HG03066 (cell line): ENCODE measurements around the gene SYNJ2.

Experiments
- ATAC-seq: cut with Tn5 transposase; IDR thresholded peaks from one replicate; pipeline ENCODE4 v1.9.1; 2021; ENCODE audit warnings: low read depth; ENCODE audit not compliant: unreplicated experiment

SYNJ2 gene

GRCh38 chr6:158103228-158103627 is 121.6 kb downstream of the SYNJ2 start:
- ATAC-seq, result no peak

DNA sequence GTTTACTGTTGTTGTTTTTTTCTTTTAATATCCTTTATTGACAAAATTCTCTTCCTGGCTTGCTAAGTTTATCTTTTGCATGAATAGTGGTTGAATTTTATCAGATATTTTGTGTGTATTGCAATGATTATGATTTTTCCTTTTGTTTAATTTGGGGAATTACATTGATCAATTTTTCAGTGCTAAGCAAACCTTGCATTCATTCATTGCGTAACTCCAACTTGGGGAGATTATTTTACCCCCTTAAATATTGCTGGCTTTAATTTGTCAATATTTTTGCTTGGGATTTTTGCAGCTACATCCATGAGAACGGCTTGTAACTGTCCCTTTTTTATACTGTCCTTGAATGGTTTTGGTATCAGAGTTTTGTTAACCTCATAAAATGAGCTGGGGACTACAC is 123.0 kb downstream of the SYNJ2 start:
- ATAC-seq, result no peak

GRCh38 chr6:158109748-158110147 is 128.1 kb downstream of the SYNJ2 start:
- no peak for ATAC-seq

DNA sequence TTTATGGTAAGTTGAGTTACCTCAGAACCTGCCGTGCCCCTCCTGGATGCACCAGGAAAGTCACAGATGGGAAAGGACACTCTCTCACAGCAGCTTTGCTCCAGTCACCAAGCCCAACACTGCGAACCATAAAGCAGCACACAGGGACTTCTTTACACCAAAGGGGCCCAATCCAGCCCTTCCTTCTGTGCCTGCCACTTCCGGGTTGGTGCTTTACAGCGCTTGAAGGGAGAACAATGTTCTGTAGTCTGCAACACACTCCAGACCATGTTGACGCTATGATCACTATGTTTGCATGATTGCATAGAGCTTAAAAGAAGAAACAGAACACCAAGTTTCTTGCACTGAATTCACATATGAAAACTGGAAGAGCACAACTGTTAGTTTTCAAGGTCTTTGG is 129.3 kb downstream of the SYNJ2 start:
- ATAC-seq, result no peak

DNA sequence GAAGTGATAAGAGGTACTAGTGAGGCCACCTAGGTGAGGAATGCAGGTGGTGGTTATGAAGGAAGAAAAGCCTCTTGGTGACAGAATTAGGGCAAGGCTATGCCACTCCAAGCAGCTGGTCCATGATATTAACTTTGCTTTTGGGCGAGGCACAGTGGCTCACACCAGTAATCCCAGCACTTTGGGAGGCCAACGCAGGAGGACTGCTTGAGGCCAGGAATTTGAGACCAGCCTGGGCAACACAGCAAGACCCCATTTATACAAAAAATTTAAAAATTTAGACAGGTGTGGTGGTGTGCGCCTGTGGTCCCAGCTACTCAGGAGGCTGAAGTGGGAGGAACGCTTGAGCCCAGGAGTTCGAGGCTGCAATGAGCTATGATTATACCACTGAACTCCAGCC is 130.3 kb downstream of the SYNJ2 start:
- ATAC-seq, result no peak

- no peak for ATAC-seq
Observed at GRCh38 chr6:158113802-158114201, 132.1 kb downstream of the SYNJ2 start.

- no peak for ATAC-seq
Observed at GRCh38 chr6:158115102-158115501, 133.4 kb downstream of the SYNJ2 start.

DNA sequence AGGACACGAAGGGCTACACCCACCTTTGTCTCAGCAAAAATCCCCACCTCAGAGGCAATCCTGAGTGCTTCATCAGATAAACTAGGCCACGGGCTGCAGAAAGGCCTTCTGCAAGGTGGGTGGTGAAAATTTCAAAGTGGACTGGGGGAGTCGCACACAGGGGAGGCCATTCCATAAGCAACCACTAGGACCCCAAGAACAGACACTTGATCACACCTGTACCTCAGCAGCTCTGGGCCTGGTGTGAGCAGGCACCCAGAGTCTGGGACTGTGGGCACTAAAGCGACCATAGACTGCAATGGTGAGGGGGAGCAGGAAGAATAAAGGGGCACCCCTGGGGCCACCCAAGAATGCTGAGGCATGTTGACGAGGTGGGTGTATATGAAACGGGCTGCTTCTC is 133.8 kb downstream of the SYNJ2 start:
- no peak for ATAC-seq

DNA sequence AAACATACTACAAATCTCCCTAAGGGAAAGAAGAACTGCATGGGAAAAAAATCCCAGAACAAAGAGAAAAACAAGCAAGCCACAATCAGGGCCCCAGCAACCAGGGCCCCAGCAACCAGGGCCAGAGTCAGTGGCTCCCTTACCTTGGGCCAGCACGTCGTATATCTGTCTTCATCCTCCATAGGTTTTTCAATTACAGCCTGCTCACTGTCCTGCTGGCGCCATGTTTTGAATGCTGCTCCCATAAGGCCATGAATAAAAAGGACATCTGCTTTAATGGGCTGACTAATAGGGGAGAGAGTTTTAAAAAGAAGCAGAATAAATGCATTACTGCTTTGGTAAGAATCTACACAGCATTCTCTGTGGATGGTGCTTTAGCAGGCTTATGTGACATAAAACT is 137.2 kb downstream of the SYNJ2 start:
- no peak for ATAC-seq

DNA sequence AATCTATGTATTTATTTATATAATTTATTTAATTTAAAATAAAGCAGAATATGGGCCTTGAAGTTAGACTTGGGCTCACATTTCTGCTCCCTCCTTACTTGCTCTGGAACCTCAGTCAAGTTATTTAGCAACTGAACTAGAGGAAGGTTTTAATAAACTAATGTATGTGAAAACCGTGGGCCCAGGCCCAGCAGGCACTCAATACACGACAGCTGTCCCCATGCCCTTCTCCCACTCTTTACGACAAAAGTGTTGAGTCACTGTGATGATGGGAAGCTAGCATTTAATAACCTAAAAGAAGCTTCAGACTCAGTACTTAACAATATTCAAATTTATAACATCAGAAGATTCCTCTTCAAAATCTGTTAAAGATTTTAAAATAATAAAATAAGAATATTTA is 139.7 kb downstream of the SYNJ2 start:
- no peak for ATAC-seq

DNA sequence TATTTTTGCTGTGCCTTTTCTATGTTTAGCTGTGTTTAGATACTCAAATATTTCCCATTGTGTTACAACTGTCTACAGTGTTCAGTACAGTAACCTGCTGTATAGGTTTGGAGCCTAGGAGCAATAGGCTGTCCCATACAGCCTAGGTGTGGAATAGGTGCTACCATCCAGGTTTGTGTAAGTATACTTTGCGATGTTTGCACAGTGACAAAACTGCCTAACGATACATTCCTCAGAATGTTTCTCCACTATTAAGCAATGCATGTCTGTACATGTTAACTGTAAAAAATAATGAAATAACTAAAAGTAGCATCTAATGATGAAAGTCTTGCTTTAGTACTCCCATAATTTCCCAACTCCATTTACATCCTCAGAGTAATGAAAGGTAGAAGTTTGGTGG is 140.4 kb downstream of the SYNJ2 start:
- no peak for ATAC-seq

- no peak for ATAC-seq
Observed at GRCh38 chr6:158124288-158124687, 142.6 kb downstream of the SYNJ2 start.

DNA sequence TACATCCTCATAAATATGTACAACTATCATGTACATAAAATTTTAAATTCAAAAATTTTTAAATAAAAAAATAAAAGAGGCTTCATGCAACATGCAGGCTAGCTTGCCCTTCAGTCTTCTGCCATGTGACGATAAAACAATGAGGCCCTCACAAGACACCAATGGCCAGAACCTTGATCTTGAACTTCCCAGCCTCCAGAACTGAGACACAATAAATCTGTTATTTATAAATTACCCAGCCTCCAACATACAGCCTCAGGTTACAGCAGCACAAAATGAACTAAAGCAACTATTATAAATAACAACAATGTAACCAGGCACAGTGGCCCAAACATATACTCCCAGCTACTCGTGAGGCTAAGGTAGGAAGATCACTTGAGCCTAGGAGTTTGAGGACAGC is 143.6 kb downstream of the SYNJ2 start:
- no peak for ATAC-seq

DNA sequence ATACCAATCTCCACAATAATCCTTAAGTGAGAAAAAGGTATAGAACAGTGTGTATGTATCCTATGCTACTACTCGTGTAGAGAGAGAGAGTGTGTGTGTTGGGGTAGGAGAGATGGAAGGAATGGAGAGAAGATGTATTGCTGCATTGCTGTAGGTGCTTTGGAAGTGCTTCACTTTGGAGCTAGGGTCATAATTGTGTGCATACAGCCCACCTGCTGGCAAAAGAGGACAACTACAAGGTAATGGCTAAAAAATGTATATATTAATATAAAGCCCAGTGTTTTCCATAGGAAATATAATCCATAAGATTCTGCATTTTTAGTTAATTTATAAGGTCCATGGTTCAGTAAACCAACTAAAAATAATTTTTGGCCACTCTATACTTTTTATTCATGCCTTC is 150.3 kb downstream of the SYNJ2 start:
- ATAC-seq, result no peak

GRCh38 chr6:158142789-158143188 is 161.1 kb downstream of the SYNJ2 start:
- ATAC-seq, result no peak

DNA sequence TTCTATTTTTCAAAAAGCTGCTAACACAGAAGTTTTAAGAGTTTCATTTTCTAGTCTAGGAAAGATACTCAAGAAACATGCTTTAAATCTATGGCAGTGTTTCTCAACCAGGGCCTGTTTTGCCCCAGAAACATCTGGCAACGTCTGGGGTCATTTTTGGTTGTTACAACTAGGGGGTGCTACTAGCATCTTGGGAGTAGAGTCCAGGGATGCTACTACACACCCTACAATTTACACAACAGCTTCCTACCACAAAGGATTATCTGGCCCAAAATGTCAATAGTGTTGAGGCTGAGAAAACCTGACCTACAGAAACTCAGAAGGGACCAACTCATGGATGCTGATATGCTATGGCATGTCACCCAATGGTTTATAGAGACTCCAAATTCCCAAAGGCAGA is 162.0 kb downstream of the SYNJ2 start:
- ATAC-seq, result no peak
